Fibroblast of villous mesenchyme (primary cell): ENCODE data around the gene TECR. TPM values are rescaled to one million over a fixed set of nuclear protein-coding genes. Genes with fewer than 3 reads are reported as not detected.
"Not testable (repeated sequence)": the region's sequence is repeated elsewhere in the genome, so short reads cannot be mapped to it uniquely, and the experiment has no call there.

Experiments
- DNase-seq: peaks from one replicate; pipeline ENCODE4 v3.0.0-alpha.2; 2010; ENCODE audit warnings: low read depth
- H3K4me3 ChIP-seq: 2 replicates; pipeline ENCODE4 v1.5.1; 2011; ENCODE audit warnings: low read depth, mild to moderate bottlenecking, low read length
- CTCF ChIP-seq: IDR thresholded peaks from 2 replicates; pipeline ENCODE4 v1.5.1; 2012; ENCODE audit warnings: low read depth, mild to moderate bottlenecking, low read length; ENCODE audit not compliant: insufficient read depth
- total RNA-seq: library from RNA; depleted of rRNA; stranded (reverse); fragments of >200 nt; gene quantifications from 2 replicates; pipeline ENCODE4 v1.2.3, GENCODE V29; 2012

Gene TECR
- total RNA-seq, 1 donor: 32.0 TPM

GRCh38 chr19:14540741-14541525 lies 11.5 kb downstream of the TECR start:
- TF ChIP-seq CTCF: no peak
- H3K4me3 ChIP-seq: no peak overlapping the region
- no peak for DNase-seq

GRCh38 chr19:14541979-14542378 lies 12.6 kb downstream of the TECR start:
- not testable (repeated sequence) for DNase-seq, H3K4me3 ChIP-seq

GRCh38 chr19:14542711-14543328 lies 13.4 kb downstream of the TECR start:
- DNase-seq: peak; percentile 77
- TF ChIP-seq CTCF: no peak
- no peak overlapping the region for H3K4me3 ChIP-seq

- no peak for DNase-seq
- no peak overlapping the region for H3K4me3 ChIP-seq
- no peak for TF ChIP-seq CTCF
These were observed 14.7 kb downstream of the TECR start for GRCh38 chr19:14544047-14544446.

GRCh38 chr19:14544977-14545715 lies 15.8 kb downstream of the TECR start:
- no peak overlapping the region for H3K4me3 ChIP-seq
- peak; percentile 14 for DNase-seq
- no peak for TF ChIP-seq CTCF

GRCh38 chr19:14545716-14546082 lies 16.3 kb downstream of the TECR start:
- no peak for TF ChIP-seq CTCF

GRCh38 chr19:14550201-14550754 lies 20.9 kb downstream of the TECR start:
- TF ChIP-seq CTCF: no peak
- peak; percentile 60 for DNase-seq
- H3K4me3 ChIP-seq: no peak overlapping the region

More at GRCh38 chr19:14545716-14546082, 16.3 kb downstream of the TECR start:
- DNase-seq: no peak
- H3K4me3 ChIP-seq: no peak overlapping the region
